ENCODE measurements around the gene FERMT3. TPM values are rescaled to one million over a fixed set of nuclear protein-coding genes. Genes with fewer than 3 reads are reported as not detected.

The FERMT3 gene
- total and polyA plus RNA-seq, 4 donors, result 22.2 to 42.6 (median 36.9) TPM

GRCh38 chr11:64265176-64266160 lies 58.9 kb downstream of the FERMT3 start:
- no peak overlapping the region for H3K27ac ChIP-seq (ENCODE audit: low read depth in 1 of 2, low read length in 2 of 2)
- H3K9me3 ChIP-seq (ENCODE audit: control insufficient read depth, low read length), result no peaks in the 10 kb centered on the region
- H3K27me3 ChIP-seq (ENCODE audit: control insufficient read depth in 1 of 2, insufficient read depth in 2 of 2, low read length in 1 of 2), result no peaks in the 10 kb centered on the region
- ATAC-seq (ENCODE audit: low FRiP score), result no peak
- WGBS, 2 donors, result 88 to 91% methylated on average over 34 to 35 of the region's 35 CpGs
- peaks cover 0 to 5% of the 10 kb centered on the region in 2 donors for H3K36me3 ChIP-seq (ENCODE audit: control insufficient read depth in 1 of 2, insufficient read depth in 2 of 2, low read length in 1 of 2)
- H3K4me1 ChIP-seq (ENCODE audit: control insufficient read depth in 1 of 2, insufficient read depth in 2 of 2, low read length in 2 of 2), result no peaks in the 10 kb centered on the region
- no peak overlapping the region for H3K4me3 ChIP-seq (ENCODE audit: low read length in 2 of 2)
- intact Hi-C loops (cut with DNase I), result no loop called here
- DNase-seq, result peak in 1 of 2 donors; percentile 47

- no peaks in the 10 kb centered on the region for H3K4me1 ChIP-seq (ENCODE audit: control insufficient read depth in 1 of 2, insufficient read depth in 2 of 2, low read length in 2 of 2)
- H3K36me3 ChIP-seq (ENCODE audit: control insufficient read depth in 1 of 2, insufficient read depth in 2 of 2, low read length in 1 of 2), result peaks cover 0 to 5% of the 10 kb centered on the region in 2 donors
- H3K4me3 ChIP-seq (ENCODE audit: low read length in 2 of 2), result no peak overlapping the region
- H3K9me3 ChIP-seq (ENCODE audit: control insufficient read depth, low read length), result no peaks in the 10 kb centered on the region
- DNase-seq (peak; percentile 50 to 73), ATAC-seq (ENCODE audit: low FRiP score) (no peak)
- no peaks in the 10 kb centered on the region for H3K27me3 ChIP-seq (ENCODE audit: control insufficient read depth in 1 of 2, insufficient read depth in 2 of 2, low read length in 1 of 2)
- 80 to 88% methylated on average over 15 of the region's 15 CpGs for WGBS, 2 donors
- no peak overlapping the region for H3K27ac ChIP-seq (ENCODE audit: low read depth in 1 of 2, low read length in 2 of 2)
- intact Hi-C loops (cut with DNase I), result no loop called here
Observed at GRCh38 chr11:64266339-64266738, 59.8 kb downstream of the FERMT3 start.

- 81 to 85% methylated on average over 21 to 27 of the region's 27 CpGs for WGBS, 2 donors
- Histone ChIP-seq H3K27me3 (ENCODE audit: control insufficient read depth in 1 of 2, insufficient read depth in 2 of 2, low read length in 1 of 2) (no peaks in the 10 kb centered on the region), H3K36me3 (ENCODE audit: control insufficient read depth in 1 of 2, insufficient read depth in 2 of 2, low read length in 1 of 2) (peaks cover 0 to 5% of the 10 kb centered on the region in 2 donors), H3K9me3 (ENCODE audit: control insufficient read depth, low read length) (no peaks in the 10 kb centered on the region), H3K4me3 (ENCODE audit: low read length in 2 of 2) (no peak overlapping the region), H3K4me1 (ENCODE audit: control insufficient read depth in 1 of 2, insufficient read depth in 2 of 2, low read length in 2 of 2) (no peaks in the 10 kb centered on the region), H3K27ac (ENCODE audit: low read depth in 1 of 2, low read length in 2 of 2) (no peak overlapping the region)
- intact Hi-C loops (cut with DNase I), result no loop called here
- ATAC-seq (ENCODE audit: low FRiP score), result no peak
- peak; percentile 66 to 77 for DNase-seq
Observed at GRCh38 chr11:64267207-64267945, 60.9 kb downstream of the FERMT3 start.

GRCh38 chr11:64268025-64268892 lies 61.7 kb downstream of the FERMT3 start:
- intact Hi-C loops (cut with DNase I), result loop anchor here in 1 of 2 donors (2.0 kb wide), 1 partner anchor 17 kb away; the partner anchor contains the start of gene PLCB3
- peak in 1 of 2 donors; percentile 79 for DNase-seq
- H3K4me1 ChIP-seq (ENCODE audit: control insufficient read depth in 1 of 2, insufficient read depth in 2 of 2, low read length in 2 of 2), result no peaks in the 10 kb centered on the region
- 51 to 52% methylated on average over 23 of the region's 23 CpGs for WGBS, 2 donors
- no peaks in the 10 kb centered on the region for H3K27me3 ChIP-seq (ENCODE audit: control insufficient read depth in 1 of 2, insufficient read depth in 2 of 2, low read length in 1 of 2)
- H3K36me3 ChIP-seq (ENCODE audit: control insufficient read depth in 1 of 2, insufficient read depth in 2 of 2, low read length in 1 of 2), result peaks cover 0 to 3% of the 10 kb centered on the region in 2 donors
- H3K9me3 ChIP-seq (ENCODE audit: control insufficient read depth, low read length), result no peaks in the 10 kb centered on the region
- no peak overlapping the region for H3K4me3 ChIP-seq (ENCODE audit: low read length in 2 of 2)
- ATAC-seq (ENCODE audit: low FRiP score), result no peak
- H3K27ac ChIP-seq (ENCODE audit: low read depth in 1 of 2, low read length in 2 of 2), result peak overlapping the region in 1 of 2 donors; percentile 72

GRCh38 chr11:64268893-64269539 lies 62.5 kb downstream of the FERMT3 start:
- H3K9me3 ChIP-seq (ENCODE audit: control insufficient read depth, low read length), result no peaks in the 10 kb centered on the region
- WGBS, 2 donors, result 1% methylated on average over 34 of the region's 34 CpGs
- H3K27me3 ChIP-seq (ENCODE audit: control insufficient read depth in 1 of 2, insufficient read depth in 2 of 2, low read length in 1 of 2), result no peaks in the 10 kb centered on the region
- ATAC-seq (ENCODE audit: low FRiP score) (peak; percentile 26), DNase-seq (peak; percentile 81 to 88)
- H3K4me1 ChIP-seq (ENCODE audit: control insufficient read depth in 1 of 2, insufficient read depth in 2 of 2, low read length in 2 of 2), result no peaks in the 10 kb centered on the region
- peaks cover 0 to 3% of the 10 kb centered on the region in 2 donors for H3K36me3 ChIP-seq (ENCODE audit: control insufficient read depth in 1 of 2, insufficient read depth in 2 of 2, low read length in 1 of 2)
- H3K4me3 ChIP-seq (ENCODE audit: low read length in 2 of 2), result peak overlapping the region; percentile 46 to 49
- H3K27ac ChIP-seq (ENCODE audit: low read depth in 1 of 2, low read length in 2 of 2), result peak overlapping the region in 1 of 2 donors; percentile 72
- intact Hi-C loops (cut with DNase I), result loop anchor here in 1 of 2 donors (2.0 kb wide), 1 partner anchor 18 kb away; the partner anchor contains the start of gene PLCB3

- intact Hi-C loops (cut with DNase I), result loop anchor here in 1 of 2 donors (1.0 to 2.0 kb wide), 2 partner anchors 19 to 28 kb away; partner anchors contain the start of genes FKBP2 and PLCB3
- Histone ChIP-seq H3K36me3 (ENCODE audit: control insufficient read depth in 1 of 2, insufficient read depth in 2 of 2, low read length in 1 of 2) (peaks cover 0 to 3% of the 10 kb centered on the region in 2 donors), H3K27me3 (ENCODE audit: control insufficient read depth in 1 of 2, insufficient read depth in 2 of 2, low read length in 1 of 2) (no peaks in the 10 kb centered on the region), H3K9me3 (ENCODE audit: control insufficient read depth, low read length) (no peaks in the 10 kb centered on the region), H3K4me1 (ENCODE audit: control insufficient read depth in 1 of 2, insufficient read depth in 2 of 2, low read length in 2 of 2) (no peaks in the 10 kb centered on the region), H3K27ac (ENCODE audit: low read depth in 1 of 2, low read length in 2 of 2) (peak overlapping the region in 1 of 2 donors; percentile 92), H3K4me3 (ENCODE audit: low read length in 2 of 2) (peak overlapping the region; percentile 46 to 49)
- WGBS, 2 donors, result 0% methylated on average over 54 to 58 of the region's 58 CpGs
- DNase-seq (peak; percentile 98 to 99), ATAC-seq (ENCODE audit: low FRiP score) (peak; percentile 93)
Observed at GRCh38 chr11:64269540-64270220, 63.2 kb downstream of the FERMT3 start.

Measured in aorta (tissue), 5 donors.